ENCODE measurements around the gene SCAMP2. TPM values are rescaled to one million over a fixed set of nuclear protein-coding genes. Genes with fewer than 3 reads are reported as not detected.
A peak's percentile ranks its signal among the peaks of the same experiment; 100 is the strongest.

Gene SCAMP2
- total and polyA plus RNA-seq, 2 of the 13 experiments (the other 11 are each of a cell fraction or from before 2014, with no cell fraction given), result 34.8 to 121 TPM

- TF ChIP-seq GFI1 (CRISPR knock-in tag; IDR thresholded peaks at IDR 0.05; ENCODE audit: borderline replicate concordance), result no peak
- TF ChIP-seq ELF1 (CRISPR knock-in tag; IDR thresholded peaks at IDR 0.05), result no peak
- TF ChIP-seq, protein P1, sequence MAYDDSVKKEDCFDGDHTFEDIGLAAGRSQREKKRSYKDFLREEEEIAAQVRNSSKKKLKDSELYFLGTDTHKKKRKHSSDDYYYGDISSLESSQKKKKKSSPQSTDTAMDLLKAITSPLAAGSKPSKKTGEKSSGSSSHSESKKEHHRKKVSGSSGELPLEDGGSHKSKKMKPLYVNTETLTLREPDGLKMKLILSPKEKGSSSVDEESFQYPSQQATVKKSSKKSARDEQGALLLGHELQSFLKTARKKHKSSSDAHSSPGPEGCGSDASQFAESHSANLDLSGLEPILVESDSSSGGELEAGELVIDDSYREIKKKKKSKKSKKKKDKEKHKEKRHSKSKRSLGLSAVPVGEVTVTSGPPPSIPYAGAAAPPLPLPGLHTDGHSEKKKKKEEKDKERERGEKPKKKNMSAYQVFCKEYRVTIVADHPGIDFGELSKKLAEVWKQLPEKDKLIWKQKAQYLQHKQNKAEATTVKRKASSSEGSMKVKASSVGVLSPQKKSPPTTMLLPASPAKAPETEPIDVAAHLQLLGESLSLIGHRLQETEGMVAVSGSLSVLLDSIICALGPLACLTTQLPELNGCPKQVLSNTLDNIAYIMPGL (CRISPR knock-in tag; IDR thresholded peaks at IDR 0.05; ENCODE audit: borderline replicate concordance in 1 of 2, low read depth in 1 of 2), result no peak
- no peak for TF ChIP-seq TOE1 (CRISPR knock-in tag; IDR thresholded peaks at IDR 0.05)
- TF ChIP-seq, protein P2, sequence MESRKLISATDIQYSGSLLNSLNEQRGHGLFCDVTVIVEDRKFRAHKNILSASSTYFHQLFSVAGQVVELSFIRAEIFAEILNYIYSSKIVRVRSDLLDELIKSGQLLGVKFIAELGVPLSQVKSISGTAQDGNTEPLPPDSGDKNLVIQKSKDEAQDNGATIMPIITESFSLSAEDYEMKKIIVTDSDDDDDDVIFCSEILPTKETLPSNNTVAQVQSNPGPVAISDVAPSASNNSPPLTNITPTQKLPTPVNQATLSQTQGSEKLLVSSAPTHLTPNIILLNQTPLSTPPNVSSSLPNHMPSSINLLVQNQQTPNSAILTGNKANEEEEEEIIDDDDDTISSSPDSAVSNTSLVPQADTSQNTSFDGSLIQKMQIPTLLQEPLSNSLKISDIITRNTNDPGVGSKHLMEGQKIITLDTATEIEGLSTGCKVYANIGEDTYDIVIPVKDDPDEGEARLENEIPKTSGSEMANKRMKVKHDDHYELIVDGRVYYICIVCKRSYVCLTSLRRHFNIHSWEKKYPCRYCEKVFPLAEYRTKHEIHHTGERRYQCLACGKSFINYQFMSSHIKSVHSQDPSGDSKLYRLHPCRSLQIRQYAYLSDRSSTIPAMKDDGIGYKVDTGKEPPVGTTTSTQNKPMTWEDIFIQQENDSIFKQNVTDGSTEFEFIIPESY (CRISPR knock-in tag; IDR thresholded peaks at IDR 0.05), result no peak
- TF ChIP-seq PITX1 (CRISPR knock-in tag; IDR thresholded peaks at IDR 0.05), result peak; percentile 42; the same call in 1 of the 2 replicates
- TF ChIP-seq KMT2B (CRISPR knock-in tag; IDR thresholded peaks at IDR 0.05), result no peak
- TF ChIP-seq EEA1 (CRISPR knock-in tag; IDR thresholded peaks at IDR 0.05; ENCODE audit: borderline replicate concordance), result no peak
- no peak for TF ChIP-seq BORCS8-MEF2B (CRISPR knock-in tag; IDR thresholded peaks at IDR 0.05)
- 0 out of 2 replicates have a peak, but pooled peaks have one; percentile 7 for TF ChIP-seq HMG20B (CRISPR knock-in tag; conservative IDR thresholded peaks at IDR 0.05)
- no peak for TF ChIP-seq GTF2F1 (IDR thresholded peaks at IDR 0.05; ENCODE audit: low read length)
- 0 out of 2 replicates have a peak, but pooled peaks have one; percentile 15 for TF ChIP-seq CEBPG (CRISPR knock-in tag; IDR thresholded peaks at IDR 0.05)
- no peak for TF ChIP-seq ZFP62 (CRISPR knock-in tag; IDR thresholded peaks at IDR 0.05)
- TF ChIP-seq BCL6 (CRISPR knock-in tag; IDR thresholded peaks at IDR 0.05), result no peak
- no peak for TF ChIP-seq ARID2 (CRISPR knock-in tag; IDR thresholded peaks at IDR 0.05; ENCODE audit: borderline replicate concordance)
- no peak for TF ChIP-seq ATF7 (IDR thresholded peaks at IDR 0.05)
- no peak for TF ChIP-seq ATF7 (CRISPR knock-in tag; IDR thresholded peaks at IDR 0.05)
- TF ChIP-seq BRD4 (CRISPR knock-in tag; IDR thresholded peaks at IDR 0.05), result no peak
- TF ChIP-seq ZNF33A (CRISPR knock-in tag; IDR thresholded peaks at IDR 0.05; ENCODE audit: borderline replicate concordance), result no peak
- no peak for TF ChIP-seq HNF4G (IDR thresholded peaks at IDR 0.05; ENCODE audit: borderline replicate concordance, low read depth, low read length)
- TF ChIP-seq HNF4G (CRISPR knock-in tag; IDR thresholded peaks at IDR 0.05; ENCODE audit: borderline replicate concordance, low read depth), result no peak
- TF ChIP-seq ZNF746 (CRISPR knock-in tag; IDR thresholded peaks at IDR 0.05), result no peak
- TF ChIP-seq ZNF205 (CRISPR knock-in tag; IDR thresholded peaks at IDR 0.05), result no peak
- 0 out of 2 replicates have a peak, but pooled peaks have one; percentile 1 for TF ChIP-seq ZNF792 (CRISPR knock-in tag; IDR thresholded peaks at IDR 0.05)
- TF ChIP-seq, protein P3, sequence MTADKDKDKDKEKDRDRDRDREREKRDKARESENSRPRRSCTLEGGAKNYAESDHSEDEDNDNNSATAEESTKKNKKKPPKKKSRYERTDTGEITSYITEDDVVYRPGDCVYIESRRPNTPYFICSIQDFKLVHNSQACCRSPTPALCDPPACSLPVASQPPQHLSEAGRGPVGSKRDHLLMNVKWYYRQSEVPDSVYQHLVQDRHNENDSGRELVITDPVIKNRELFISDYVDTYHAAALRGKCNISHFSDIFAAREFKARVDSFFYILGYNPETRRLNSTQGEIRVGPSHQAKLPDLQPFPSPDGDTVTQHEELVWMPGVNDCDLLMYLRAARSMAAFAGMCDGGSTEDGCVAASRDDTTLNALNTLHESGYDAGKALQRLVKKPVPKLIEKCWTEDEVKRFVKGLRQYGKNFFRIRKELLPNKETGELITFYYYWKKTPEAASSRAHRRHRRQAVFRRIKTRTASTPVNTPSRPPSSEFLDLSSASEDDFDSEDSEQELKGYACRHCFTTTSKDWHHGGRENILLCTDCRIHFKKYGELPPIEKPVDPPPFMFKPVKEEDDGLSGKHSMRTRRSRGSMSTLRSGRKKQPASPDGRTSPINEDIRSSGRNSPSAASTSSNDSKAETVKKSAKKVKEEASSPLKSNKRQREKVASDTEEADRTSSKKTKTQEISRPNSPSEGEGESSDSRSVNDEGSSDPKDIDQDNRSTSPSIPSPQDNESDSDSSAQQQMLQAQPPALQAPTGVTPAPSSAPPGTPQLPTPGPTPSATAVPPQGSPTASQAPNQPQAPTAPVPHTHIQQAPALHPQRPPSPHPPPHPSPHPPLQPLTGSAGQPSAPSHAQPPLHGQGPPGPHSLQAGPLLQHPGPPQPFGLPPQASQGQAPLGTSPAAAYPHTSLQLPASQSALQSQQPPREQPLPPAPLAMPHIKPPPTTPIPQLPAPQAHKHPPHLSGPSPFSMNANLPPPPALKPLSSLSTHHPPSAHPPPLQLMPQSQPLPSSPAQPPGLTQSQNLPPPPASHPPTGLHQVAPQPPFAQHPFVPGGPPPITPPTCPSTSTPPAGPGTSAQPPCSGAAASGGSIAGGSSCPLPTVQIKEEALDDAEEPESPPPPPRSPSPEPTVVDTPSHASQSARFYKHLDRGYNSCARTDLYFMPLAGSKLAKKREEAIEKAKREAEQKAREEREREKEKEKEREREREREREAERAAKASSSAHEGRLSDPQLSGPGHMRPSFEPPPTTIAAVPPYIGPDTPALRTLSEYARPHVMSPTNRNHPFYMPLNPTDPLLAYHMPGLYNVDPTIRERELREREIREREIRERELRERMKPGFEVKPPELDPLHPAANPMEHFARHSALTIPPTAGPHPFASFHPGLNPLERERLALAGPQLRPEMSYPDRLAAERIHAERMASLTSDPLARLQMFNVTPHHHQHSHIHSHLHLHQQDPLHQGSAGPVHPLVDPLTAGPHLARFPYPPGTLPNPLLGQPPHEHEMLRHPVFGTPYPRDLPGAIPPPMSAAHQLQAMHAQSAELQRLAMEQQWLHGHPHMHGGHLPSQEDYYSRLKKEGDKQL (CRISPR knock-in tag; IDR thresholded peaks at IDR 0.05; ENCODE audit: low read depth), result 0 out of 2 replicates have a peak, but pooled peaks have one; percentile 7
Observed at GRCh38 chr15:74906067-74906449, 32.9 kb upstream of the SCAMP2 start (continued).

Data from HepG2 (cell line).